GM19468 (cell line): ENCODE data around the gene LGALS9C.
A peak's percentile ranks its signal among the peaks of the same experiment; 100 is the strongest.
"Not testable (repeated sequence)": the region's sequence is repeated elsewhere in the genome, so short reads cannot be mapped to it uniquely, and the experiment has no call there.

Experiments
- ATAC-seq: cut with Tn5 transposase; IDR thresholded peaks from one replicate; pipeline ENCODE4 v1.9.1; 2021; ENCODE audit warnings: mild to moderate bottlenecking, moderate library complexity, moderate number of reproducible peaks; ENCODE audit not compliant: unreplicated experiment; ENCODE audit errors: extremely low read depth

The LGALS9C gene

GRCh38 chr17:18476508-18477308 is at the start of gene LGALS9C:
LGALS9C (plus strand) TSS chr17:18476789; CDS start chr17:18476855, 66 bp downstream.
- peak; percentile 52 for ATAC-seq

- ATAC-seq = not testable (repeated sequence)
Observed at GRCh38 chr17:18432206-18432605, 44.4 kb upstream of the LGALS9C start.

GRCh38 chr17:18439465-18439870 is 37.1 kb upstream of the LGALS9C start:
- not testable (repeated sequence) for ATAC-seq

GRCh38 chr17:18442093-18442492 is 34.5 kb upstream of the LGALS9C start:
- not testable (repeated sequence) for ATAC-seq

DNA sequence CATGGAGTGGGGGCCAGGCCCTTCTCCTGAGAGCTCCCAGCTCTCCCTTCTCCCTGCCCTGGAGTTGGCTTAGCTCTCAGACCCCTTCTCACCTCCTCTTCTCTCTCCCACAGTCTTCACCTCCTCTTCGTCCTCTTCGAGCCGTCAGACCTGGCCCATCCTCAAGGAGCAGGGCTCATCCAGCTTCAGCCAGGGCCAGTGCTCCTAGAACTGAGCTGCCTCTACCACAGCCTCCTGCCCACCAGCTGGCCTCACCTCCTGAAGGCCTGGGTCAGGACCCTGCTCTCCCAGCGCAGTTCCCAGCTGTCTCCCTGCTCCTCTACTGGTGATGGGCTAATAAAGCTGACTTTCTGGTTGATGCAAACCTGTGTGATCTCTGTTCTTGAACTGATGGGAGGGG is 34.1 kb upstream of the LGALS9C start:
- ATAC-seq = not testable (repeated sequence)

- not testable (repeated sequence) for ATAC-seq
Observed at GRCh38 chr17:18447476-18448205, 28.9 kb upstream of the LGALS9C start.

- ATAC-seq = not testable (repeated sequence)
Observed at GRCh38 chr17:18448311-18448710, 28.3 kb upstream of the LGALS9C start.

GRCh38 chr17:18449833-18450232 is 26.8 kb upstream of the LGALS9C start:
- ATAC-seq = not testable (repeated sequence)

- ATAC-seq = not testable (repeated sequence)
Observed at GRCh38 chr17:18450998-18451397, 25.6 kb upstream of the LGALS9C start.

- not testable (repeated sequence) for ATAC-seq
Observed at GRCh38 chr17:18451969-18452368, 24.6 kb upstream of the LGALS9C start.

DNA sequence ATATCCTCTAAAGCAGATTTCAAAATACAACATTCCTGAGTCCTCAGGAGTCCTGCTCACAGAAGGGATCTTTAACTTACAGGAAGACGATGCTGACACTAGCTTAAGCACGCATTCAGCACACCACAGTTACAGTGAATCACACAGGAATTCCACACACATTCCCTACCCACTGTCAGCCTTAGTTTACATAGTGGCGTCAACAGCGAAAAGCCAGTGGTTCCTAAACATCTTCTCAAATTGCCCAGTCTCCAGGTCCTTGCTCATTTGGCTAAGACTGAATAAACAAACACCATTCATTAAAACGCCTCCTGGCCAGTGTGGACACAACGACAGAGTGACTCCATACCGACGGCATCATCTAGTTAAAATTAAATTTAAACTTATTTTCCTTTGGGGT is 17.6 kb upstream of the LGALS9C start:
- ATAC-seq = not testable (repeated sequence)

GRCh38 chr17:18463831-18464502 is 12.6 kb upstream of the LGALS9C start:
- ATAC-seq = not testable (repeated sequence)

- not testable (repeated sequence) for ATAC-seq
Observed at GRCh38 chr17:18466250-18466983, 10.2 kb upstream of the LGALS9C start.

GRCh38 chr17:18467001-18467400 is 9.6 kb upstream of the LGALS9C start:
- not testable (repeated sequence) for ATAC-seq

DNA sequence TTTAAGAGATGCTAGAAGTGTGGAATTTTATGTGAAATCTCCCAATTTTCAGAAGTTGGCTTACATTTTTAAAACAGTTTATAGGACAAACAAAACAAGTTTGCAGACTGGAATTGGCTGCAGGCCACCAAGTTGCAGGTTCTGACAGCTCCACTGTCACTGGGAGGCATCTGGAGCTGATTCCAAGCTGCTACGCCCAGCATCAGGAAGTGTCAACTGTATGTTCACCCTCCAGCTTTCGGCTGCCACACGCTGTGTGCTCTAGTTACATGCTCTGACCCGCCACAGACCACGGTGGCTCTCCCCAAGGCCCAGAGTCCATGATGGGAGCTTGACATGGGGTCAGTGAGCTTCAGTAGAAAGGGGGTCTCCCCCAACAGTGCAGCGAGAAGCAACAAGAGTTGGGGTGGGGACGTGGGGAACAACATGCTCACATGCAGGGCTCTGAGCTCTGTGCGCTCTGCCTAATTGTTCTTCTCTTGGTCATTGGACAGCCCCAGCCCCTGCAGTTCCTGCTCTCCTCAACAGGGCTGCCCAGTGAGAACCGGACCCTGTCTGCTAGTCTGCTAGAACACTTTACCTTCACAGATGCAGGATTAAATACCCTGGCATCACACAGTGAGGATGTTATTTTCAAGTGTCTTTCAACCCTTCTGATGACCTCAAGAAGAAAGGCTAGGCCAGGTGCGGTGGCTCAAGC is 8.0 kb upstream of the LGALS9C start:
- ATAC-seq = not testable (repeated sequence)

DNA sequence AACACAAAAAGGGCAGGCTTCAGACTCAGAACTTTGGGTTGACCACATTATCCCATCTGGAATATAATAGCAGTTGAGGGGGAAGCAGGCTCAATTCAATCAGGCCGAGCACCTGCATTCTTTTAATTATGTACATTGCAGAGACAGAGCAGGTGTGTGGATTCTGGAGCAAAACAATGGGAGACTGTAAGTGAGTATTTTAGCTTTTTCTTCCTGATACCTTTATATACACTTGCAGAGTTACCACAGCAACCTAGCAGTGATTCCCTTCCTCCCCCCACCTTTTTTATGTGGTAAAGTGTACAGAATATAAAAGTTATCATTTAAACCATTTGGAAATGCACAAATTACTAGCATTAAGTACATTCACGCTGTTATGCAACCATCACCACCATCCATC is 6.8 kb upstream of the LGALS9C start:
- ATAC-seq = not testable (repeated sequence)

GRCh38 chr17:18470345-18470930 is 6.2 kb upstream of the LGALS9C start:
- not testable (repeated sequence) for ATAC-seq

DNA sequence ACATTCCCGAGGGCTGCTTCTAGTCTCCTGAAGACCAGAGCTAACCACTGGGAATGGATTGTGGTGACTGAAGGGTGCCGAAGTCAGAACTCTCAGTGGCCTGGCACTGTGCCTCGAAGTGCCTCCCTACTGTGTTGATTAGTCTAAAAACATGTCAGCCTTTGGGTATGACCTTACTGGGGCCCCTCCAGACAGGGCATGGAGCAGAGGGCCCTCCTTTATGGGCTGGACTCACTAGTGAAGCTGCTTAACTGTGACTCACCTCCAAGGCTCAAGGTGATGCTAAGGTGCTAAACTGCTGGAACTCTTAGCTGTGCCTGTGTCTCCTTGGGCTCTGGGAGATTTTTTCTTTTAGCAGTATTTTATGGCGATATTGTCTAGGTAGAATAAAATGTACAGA is 2.6 kb upstream of the LGALS9C start:
- ATAC-seq = not testable (repeated sequence)

GRCh38 chr17:18474754-18475153 is 1.8 kb upstream of the LGALS9C start:
- ATAC-seq = not testable (repeated sequence)
